ENCODE results near the gene SPOCK3. TPM values are rescaled to one million over a fixed set of nuclear protein-coding genes. Genes with fewer than 3 reads are reported as not detected.

Gene SPOCK3
- total RNA-seq, 1 donor: not detected

DNA sequence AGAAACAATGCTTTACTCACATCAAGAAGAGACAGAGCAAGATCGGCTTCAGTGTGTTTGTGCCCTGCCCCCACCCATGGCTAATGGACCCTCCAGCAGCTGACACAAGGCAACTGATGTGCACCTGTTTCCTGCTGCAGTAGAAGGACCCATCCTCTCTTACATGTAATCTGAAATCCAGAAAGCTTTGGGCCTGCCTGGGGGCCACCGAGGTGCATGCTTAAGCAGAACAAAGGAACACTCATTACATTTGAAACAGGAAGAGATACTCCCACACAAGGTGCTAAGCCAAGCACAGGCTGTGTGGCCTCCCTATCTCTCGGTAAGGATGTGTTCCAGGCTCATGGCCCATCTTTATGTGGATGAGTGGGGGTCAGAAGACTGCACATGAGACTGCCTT lies 338.0 kb downstream of the SPOCK3 start:
- no peaks in the 10 kb centered on the region for H3K36me3 ChIP-seq (ENCODE audit: insufficient read depth, low read length)
- no peaks in the 10 kb centered on the region for H4K20me1 ChIP-seq (ENCODE audit: insufficient read depth, low read length)
- no peak overlapping the region for H3K27ac ChIP-seq (ENCODE audit: low read depth, low read length)
- TF ChIP-seq, protein P1, sequence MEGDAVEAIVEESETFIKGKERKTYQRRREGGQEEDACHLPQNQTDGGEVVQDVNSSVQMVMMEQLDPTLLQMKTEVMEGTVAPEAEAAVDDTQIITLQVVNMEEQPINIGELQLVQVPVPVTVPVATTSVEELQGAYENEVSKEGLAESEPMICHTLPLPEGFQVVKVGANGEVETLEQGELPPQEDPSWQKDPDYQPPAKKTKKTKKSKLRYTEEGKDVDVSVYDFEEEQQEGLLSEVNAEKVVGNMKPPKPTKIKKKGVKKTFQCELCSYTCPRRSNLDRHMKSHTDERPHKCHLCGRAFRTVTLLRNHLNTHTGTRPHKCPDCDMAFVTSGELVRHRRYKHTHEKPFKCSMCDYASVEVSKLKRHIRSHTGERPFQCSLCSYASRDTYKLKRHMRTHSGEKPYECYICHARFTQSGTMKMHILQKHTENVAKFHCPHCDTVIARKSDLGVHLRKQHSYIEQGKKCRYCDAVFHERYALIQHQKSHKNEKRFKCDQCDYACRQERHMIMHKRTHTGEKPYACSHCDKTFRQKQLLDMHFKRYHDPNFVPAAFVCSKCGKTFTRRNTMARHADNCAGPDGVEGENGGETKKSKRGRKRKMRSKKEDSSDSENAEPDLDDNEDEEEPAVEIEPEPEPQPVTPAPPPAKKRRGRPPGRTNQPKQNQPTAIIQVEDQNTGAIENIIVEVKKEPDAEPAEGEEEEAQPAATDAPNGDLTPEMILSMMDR (IDR thresholded peaks at IDR 0.05; ENCODE audit: extremely low read depth, low read depth, low read length): no peak
- no peaks in the 10 kb centered on the region for H3K79me2 ChIP-seq (ENCODE audit: insufficient read depth, low read length)
- H3K4me1 ChIP-seq (ENCODE audit: insufficient read depth, low read length): no peaks in the 10 kb centered on the region
- no peaks in the 10 kb centered on the region for H3K27me3 ChIP-seq (ENCODE audit: insufficient read depth, low read length)
- H3K4me3 ChIP-seq (ENCODE audit: insufficient read depth, low read length): no peak overlapping the region
- DNase-seq (ENCODE audit: insufficient read length, low spot score, missing footprints): no peak
- H3K4me2 ChIP-seq (ENCODE audit: insufficient read depth, low read length): no peak overlapping the region
- H2AFZ ChIP-seq (ENCODE audit: low read length): no peak overlapping the region
- no peaks in the 10 kb centered on the region for H3K9me3 ChIP-seq (ENCODE audit: low read depth, low read length)

DNA sequence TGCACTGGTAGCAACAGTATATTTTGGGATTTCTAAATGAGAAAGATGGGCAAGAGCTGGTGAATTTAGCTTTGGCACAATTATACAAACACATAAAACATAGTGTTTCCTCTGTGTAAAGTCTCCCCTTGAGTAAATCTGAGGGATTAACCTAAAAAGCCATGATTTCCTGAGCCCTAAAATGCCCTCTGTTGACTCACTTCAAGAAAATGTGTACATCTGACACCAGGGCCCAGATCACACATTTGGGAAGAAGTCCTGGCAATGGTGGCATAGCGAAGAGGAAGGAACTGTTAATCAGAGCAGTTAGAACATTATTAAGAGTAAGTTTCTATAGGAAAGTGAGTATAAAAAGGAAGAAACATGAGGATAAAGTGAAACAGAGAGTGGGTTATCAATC lies 338.5 kb downstream of the SPOCK3 start:
- Histone ChIP-seq H3K27me3 (ENCODE audit: insufficient read depth, low read length) (no peaks in the 10 kb centered on the region), H4K20me1 (ENCODE audit: insufficient read depth, low read length) (no peaks in the 10 kb centered on the region), H3K4me3 (ENCODE audit: insufficient read depth, low read length) (no peak overlapping the region), H3K4me2 (ENCODE audit: insufficient read depth, low read length) (no peak overlapping the region), H3K79me2 (ENCODE audit: insufficient read depth, low read length) (no peaks in the 10 kb centered on the region), H3K27ac (ENCODE audit: low read depth, low read length) (no peak overlapping the region), H3K4me1 (ENCODE audit: insufficient read depth, low read length) (no peaks in the 10 kb centered on the region), H3K36me3 (ENCODE audit: insufficient read depth, low read length) (no peaks in the 10 kb centered on the region), H2AFZ (ENCODE audit: low read length) (no peak overlapping the region), H3K9me3 (ENCODE audit: low read depth, low read length) (no peaks in the 10 kb centered on the region)
- TF ChIP-seq, protein P1 (IDR thresholded peaks at IDR 0.05; ENCODE audit: extremely low read depth, low read depth, low read length): no peak
- no peak for DNase-seq (ENCODE audit: insufficient read length, low spot score, missing footprints)

DNA sequence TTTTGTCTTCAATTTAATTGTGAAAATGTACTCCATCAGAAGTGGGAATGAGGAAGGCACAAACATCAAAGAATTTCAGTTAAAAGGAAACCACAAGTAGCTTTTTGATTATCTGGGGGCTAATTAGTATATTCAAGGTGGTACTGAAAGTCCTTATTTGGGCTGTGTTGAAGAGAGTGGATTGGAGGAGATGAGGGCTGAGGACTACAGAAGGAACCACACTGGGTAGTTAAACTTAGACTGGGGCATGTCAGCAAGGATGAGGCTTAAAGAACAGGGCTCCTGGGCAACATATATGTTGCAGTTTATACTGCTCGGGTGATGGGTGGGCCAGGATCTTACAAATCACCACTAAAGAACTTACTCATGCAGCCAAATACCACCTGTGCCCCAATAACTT lies 346.8 kb downstream of the SPOCK3 start:
- Histone ChIP-seq H3K4me3 (ENCODE audit: insufficient read depth, low read length) (no peak overlapping the region), H3K27ac (ENCODE audit: low read depth, low read length) (no peak overlapping the region), H3K36me3 (ENCODE audit: insufficient read depth, low read length) (no peaks in the 10 kb centered on the region), H3K4me1 (ENCODE audit: insufficient read depth, low read length) (no peaks in the 10 kb centered on the region), H3K4me2 (ENCODE audit: insufficient read depth, low read length) (no peak overlapping the region), H2AFZ (ENCODE audit: low read length) (no peak overlapping the region), H3K79me2 (ENCODE audit: insufficient read depth, low read length) (no peaks in the 10 kb centered on the region), H3K27me3 (ENCODE audit: insufficient read depth, low read length) (no peaks in the 10 kb centered on the region), H4K20me1 (ENCODE audit: insufficient read depth, low read length) (no peaks in the 10 kb centered on the region), H3K9me3 (ENCODE audit: low read depth, low read length) (no peaks in the 10 kb centered on the region)
- DNase-seq (ENCODE audit: insufficient read length, low spot score, missing footprints): no peak
- TF ChIP-seq, protein P1 (IDR thresholded peaks at IDR 0.05; ENCODE audit: extremely low read depth, low read depth, low read length): no peak

DNA sequence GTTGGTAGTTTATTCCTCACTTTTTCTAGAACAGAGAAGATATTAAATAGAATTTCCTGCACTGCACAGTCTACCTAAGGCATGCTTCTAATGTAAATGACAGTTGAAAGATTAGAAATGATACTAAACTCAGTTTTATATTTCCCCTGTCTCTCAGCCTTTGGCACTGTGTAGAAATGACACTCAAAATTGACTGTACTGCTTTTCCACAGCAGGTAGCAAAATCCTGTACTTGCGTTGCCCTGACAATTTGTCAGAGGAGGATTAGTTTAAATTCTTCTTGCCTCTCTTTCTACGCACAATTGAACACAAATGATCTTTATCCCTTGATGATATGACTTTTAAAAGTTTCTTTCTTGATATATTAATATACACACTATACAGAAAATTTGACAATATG lies 347.6 kb downstream of the SPOCK3 start:
- no peaks in the 10 kb centered on the region for H3K36me3 ChIP-seq (ENCODE audit: insufficient read depth, low read length)
- no peaks in the 10 kb centered on the region for H3K9me3 ChIP-seq (ENCODE audit: low read depth, low read length)
- no peak overlapping the region for H3K4me3 ChIP-seq (ENCODE audit: insufficient read depth, low read length)
- no peaks in the 10 kb centered on the region for H4K20me1 ChIP-seq (ENCODE audit: insufficient read depth, low read length)
- TF ChIP-seq, protein P1 (IDR thresholded peaks at IDR 0.05; ENCODE audit: extremely low read depth, low read depth, low read length): no peak
- no peak for DNase-seq (ENCODE audit: insufficient read length, low spot score, missing footprints)
- H3K27me3 ChIP-seq (ENCODE audit: insufficient read depth, low read length): no peaks in the 10 kb centered on the region
- H3K79me2 ChIP-seq (ENCODE audit: insufficient read depth, low read length): no peaks in the 10 kb centered on the region
- H3K27ac ChIP-seq (ENCODE audit: low read depth, low read length): no peak overlapping the region
- no peak overlapping the region for H3K4me2 ChIP-seq (ENCODE audit: insufficient read depth, low read length)
- no peak overlapping the region for H2AFZ ChIP-seq (ENCODE audit: low read length)
- no peaks in the 10 kb centered on the region for H3K4me1 ChIP-seq (ENCODE audit: insufficient read depth, low read length)
